Measurements from ENCODE around the gene ZNF81.
"Not testable (repeated sequence)": the region's sequence is repeated elsewhere in the genome, so short reads cannot be mapped to it uniquely, and the experiment has no call there.

Gene ZNF81

DNA sequence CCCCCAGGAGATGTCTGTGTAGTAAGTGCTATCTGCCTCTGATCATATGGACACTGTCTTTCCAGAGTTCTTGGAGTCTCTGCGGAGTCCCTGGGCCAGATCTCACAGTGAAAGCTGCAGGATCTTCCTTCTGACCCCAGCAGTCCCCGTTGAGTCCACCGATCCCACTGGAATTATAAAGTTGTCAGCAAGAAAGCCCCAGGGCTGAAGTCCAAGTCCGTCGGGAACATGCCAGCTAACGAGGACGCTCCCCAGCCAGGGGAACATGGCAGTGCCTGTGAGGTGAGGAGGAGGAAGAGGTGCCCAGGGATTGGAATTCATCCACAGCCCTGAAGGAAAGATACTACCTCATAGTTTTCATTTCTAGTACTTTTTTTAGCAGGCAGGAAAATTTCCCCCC lies 9.3 kb downstream of the ZNF81 start:
- DNase-seq = no peak

DNA sequence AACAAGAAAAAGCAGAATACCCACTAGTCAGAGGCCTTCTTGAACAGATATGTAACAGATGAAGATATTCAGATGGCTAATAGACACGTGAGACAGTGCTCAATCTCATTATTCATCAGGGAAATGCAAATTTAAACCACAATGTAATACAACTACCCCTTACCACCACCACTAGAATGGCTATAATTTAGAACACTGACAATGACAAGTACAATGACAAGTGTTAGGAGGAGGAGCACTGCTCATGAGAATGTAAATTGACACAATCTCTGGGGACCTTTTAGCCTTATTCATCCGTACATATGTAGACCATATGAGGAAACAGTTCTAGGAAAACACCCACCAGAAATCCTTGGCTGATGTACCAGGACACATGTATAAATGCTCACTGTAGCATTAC lies 13.1 kb downstream of the ZNF81 start:
- DNase-seq = no peak

DNA sequence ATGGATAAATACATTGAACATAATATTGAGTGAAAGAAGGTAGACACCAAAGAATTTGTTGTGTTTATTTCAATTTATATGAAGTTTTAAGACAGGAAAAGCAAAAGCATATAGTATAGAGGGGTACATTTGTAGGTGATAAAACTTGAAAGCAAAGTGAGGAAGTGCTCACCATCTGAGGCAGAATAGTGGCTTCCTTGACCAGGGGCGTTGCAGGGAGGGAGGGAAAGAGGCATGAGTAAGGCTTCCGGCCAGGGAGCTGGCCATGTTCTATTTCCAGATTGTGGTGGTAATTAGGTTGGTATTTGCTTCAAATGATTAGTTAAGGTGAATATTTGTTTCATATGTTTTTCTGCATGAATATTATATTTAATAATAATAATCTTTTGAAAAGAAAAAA lies 13.7 kb downstream of the ZNF81 start:
- DNase-seq = not testable (repeated sequence)

DNA sequence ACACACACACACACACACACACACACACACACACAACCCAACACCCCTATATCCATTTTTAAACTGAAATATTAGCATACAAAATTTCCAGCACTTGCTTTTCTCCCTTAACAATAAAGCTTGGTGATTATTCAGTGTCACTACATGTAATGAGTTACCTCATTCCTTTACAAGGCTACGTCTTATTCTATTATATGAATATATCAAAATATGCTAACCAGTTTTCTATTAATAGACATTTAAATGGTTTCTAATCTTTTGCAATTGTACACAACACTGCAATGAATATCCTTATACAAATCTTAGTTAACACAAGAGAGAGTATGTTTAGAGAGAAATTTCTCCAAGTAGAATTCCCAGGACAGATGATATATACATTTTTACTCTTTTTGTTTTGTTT lies 14.2 kb downstream of the ZNF81 start:
- no peak for DNase-seq

DNA sequence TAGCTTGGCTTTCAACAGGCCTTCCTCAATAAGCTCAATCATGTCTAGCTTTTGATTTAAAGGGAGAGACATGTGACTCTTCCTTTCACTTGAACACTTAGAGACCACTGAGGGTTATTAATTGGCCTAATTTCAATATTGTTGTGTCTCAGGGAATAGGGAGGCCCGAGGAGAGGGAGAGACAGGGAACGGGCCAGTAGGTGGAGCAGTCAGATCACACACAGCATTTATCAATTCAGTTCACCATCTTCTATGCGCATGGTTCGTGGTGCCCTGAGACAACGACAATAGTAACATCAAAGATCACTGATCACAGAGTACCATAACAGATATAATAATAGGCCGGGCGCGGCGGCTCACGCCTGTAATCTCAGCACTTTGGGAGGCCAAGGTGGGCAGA lies 17.8 kb downstream of the ZNF81 start:
- DNase-seq = no peak

DNA sequence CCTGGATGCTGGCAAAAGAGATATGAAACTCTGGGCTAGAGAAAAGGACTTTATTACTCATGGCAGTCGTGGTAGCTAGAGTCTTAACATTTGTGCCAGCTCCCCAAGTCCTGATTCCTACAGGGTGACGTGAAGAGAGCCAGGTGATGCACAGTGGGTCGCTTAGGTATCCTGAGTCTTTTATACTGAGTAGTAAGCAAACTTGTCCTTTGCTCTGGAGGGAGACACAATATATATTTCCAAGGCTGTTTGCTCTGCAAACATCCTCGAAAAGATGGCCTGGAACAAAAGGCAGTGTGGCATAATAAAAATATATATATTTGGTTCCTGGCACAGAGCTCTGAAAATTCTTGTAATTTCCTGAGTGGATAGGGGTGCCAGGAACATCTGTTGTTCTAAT lies 23.0 kb downstream of the ZNF81 start:
- DNase-seq = no peak

DNA sequence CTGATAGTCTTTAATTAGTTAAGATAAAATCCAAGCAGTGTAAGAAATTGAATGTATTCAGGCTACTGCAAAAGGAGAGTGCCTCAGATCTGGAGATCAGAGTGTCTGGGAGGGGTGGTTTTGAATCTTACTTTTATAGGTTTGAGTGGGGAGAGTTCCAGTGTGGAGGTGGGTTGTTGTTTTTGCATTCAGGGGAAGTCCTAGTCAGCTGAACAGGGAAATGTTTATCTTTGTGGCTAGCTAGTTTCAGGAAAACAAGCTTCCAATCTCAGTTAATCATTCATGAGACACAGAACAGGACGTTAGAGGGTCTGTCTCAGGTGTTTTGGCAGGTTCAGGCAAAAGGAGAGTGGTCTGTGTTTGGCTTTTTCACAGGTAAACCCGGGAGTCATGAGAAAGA lies 26.0 kb downstream of the ZNF81 start:
- DNase-seq = no peak

DNA sequence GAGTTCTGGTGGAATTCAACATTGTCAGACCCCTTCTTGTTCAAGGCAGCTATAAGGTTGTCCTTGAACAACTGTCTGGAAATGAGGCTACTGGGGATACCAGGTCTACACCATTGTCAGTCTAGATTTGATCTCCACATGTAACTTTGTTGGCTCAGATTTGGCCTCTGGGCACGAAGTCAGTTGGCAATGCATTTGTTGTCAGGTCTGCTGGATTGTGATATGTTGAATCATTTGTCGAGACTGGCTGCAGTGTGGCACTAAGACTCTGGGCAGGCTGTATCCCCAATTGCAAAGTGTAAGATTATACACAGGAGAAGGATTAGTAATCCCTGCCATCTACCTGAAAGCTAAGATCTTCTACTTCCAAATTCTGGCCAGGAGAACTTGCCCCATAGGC lies 26.5 kb downstream of the ZNF81 start:
- DNase-seq = no peak

DNA sequence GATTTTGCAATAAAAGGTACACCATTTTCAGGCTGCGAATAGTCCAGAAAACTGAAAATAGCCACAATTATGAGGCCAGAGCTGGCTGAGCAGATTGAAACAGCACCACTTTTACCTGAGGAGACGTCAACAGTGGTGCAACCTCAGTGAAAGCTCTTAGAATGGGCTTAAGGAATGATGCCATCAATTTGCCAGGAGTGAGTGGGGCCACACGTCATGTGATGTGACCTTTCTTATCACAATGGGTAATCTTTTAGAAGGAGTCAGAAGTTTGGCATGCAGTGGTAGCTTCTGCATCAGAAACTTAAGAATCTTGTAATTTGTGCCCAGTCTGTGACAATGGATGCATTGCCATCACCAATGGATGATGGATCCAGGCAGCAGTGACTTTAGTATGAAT lies 27.6 kb downstream of the ZNF81 start:
- DNase-seq = no peak

DNA sequence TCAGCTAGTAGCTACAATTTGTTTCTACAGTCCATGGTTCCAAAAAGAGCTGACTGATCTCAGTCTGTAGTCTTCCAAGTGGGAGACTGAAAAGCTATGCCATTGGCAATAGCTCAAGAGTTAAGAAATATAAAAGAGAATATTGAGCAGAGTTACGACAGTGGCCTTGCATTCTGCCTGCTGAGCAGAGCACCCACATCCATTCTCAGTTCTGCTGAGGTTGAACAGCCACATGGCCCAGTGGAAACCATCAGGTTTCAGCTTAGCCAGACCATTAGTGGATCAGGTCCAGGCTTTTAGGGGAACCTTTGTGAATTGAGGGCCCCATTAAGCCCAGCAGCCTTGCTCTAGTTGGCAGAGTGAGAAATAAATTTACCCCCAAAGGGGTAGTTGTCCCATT lies 28.1 kb downstream of the ZNF81 start:
- no peak for DNase-seq

DNA sequence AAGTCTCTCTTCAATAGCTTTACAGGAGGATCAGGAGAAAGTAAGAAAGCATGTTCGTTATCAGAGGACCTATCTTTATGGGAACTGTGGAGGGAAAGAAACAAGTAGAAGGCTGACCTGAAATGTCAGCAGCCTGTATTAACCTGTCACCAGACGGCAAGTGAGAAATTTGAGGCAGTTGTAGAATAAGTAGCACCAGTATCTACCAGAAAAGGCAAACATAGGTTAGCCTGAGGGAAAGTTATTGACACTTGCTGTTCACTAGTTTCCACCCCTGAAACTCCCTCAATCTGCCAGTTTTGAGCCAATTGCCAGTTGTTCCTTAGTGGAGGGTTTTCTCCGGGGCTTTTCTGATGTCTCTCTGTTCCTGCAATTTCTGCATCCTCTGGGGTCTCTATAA lies 36.4 kb downstream of the ZNF81 start:
- no peak for DNase-seq

DNA sequence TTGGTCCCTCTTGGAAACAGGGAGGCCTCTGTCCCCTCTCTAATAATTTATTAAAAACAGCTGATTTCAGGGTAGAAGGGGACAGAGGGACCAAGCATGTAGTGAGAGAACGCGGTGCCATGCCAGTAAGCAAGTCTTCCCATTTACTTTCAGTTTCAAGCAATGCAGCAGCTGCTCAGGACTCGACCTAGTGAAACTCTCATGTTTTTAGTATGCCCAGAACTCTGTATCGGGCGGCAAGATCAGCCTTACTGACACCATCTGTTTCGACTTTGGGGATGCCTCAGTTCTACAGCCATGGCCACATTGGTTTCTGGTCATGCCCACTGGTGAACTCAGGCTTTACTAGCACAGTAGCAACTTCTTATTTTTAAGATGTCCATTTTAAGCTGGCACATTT lies 40.6 kb downstream of the ZNF81 start:
- no peak for DNase-seq

DNA sequence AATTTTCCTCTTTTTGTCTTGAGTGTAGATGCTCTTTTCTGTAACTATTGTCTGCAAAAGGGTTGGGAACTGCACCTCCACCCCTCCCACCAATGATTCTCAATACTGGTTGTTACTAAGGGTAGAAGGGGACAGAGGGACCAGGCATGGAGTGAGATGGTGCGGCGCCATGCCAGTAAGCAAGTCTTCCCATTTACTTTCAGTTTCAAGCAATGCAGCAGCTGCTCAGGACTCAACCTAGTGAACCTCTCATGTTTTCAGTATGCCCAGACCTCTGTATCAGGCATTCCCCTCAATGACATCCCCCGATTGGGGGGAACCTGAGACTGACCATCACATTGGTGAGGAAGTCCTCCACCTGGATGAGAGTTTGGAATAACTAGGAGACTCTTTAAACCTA lies 41.5 kb downstream of the ZNF81 start:
- DNase-seq = no peak

DNA sequence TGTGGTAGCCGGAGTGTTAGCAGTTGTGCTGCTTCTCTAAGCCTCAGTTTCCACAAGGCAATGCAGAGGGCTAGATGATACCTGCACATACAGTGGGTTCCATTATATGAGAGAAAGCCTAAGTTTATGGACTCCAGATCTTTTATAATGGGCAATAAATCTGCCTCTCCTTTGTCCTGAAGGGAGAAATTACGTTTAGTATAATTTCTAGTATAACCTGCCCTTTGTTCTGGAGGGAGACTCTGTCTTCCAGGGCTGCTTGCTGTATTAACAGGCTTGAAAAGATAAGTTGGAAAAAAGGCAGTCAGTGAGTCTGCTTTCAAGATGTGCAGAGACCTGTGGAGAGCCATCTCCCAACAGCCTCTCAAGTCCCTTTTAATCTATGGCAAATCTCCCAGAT lies 42.8 kb downstream of the ZNF81 start:
- no peak for DNase-seq

DNA sequence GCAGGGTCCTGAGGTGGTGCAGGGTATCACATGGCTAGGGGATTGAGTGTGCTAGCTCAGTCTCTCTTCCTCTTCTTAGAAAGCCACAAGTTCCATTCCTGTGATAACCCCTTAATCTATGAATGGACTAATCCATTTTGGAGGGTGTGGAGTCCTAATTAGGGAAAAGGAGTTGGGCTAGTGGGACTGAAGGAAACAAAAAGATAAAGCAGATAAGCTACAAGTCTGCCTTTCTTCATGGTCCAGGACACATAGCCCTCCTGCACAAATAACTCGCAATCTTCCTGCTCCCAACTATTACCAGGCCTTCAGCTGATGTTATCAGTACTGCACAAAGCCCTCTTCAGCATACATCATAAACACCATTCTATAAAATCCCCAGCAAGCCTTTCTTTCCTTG lies 44.2 kb downstream of the ZNF81 start:
- DNase-seq = no peak

DNA sequence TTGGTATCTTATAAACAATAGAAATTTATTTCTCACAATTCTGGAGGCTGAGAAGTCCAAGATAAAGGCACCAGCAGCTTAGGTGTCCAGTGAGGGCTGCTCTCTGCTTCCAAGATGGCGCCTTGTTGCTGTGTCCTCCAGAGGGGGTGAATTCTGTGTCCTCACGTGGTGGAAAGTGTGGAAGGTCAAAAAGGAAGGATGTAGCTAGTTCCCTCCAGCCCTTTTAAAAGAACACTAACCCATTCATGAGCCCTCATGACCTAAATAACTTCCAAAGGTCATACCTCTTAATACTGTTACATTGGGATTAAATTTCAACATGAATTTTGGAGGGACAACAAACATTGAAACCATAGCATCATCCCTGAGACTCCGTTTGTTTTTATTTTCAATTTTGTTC lies 48.8 kb downstream of the ZNF81 start:
- DNase-seq = no peak

DNA sequence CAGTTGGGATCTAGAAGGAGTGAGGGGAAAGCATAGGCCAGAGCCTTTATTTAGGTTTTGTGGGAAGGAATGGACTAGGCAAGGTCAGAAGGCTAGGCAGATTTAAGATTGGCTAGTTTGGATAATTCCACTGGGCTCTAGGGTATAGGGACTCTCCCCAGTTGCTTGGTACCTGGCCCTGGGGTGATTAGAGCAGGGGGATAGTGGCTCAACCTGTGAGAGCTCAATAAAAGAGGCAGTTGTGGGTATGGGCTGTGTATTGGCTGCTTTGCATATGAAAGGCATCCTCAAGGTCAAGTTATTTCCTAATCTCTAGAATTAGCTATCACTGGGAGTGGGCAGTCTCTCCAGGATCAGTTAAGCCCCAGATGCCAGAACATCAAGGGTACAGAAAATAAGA lies 61.3 kb downstream of the ZNF81 start:
- no peak for DNase-seq

DNA sequence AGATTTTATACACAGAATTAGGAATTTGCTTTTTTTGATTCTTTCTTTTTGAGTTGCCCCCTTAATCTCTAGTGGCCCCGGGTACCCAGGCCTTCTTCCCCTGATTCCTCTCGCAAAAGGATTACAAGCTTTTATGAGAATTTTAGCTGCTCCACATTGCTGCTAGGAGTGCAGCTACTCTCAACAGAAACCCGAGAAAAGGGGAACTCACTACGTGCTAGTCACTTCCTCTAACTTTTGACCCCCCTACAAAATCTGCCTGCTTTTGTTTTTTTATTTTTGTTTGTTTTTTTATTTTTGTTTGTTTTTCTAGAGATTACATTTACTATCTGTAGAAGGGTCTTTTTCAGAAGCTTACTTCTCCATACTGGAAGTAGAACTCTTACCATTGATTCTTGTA lies 64.1 kb downstream of the ZNF81 start:
- DNase-seq = no peak

DNA sequence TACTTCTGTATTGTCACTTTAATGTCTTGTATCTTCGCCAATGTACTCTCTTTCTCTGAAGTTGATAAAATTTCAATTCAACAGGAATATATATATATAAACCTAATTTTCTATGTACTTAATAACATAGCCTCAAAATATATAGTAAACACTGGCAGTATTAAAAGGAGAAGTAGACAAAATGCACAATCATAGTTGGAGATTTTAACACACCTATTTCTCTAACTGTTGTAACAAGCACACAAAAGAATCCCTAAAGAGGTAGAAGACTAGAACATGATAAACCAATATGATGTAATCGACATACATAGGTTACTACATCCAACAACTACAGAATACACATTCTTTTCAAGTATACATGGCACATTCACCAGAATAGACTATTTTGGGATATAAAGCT lies 65.5 kb downstream of the ZNF81 start:
- DNase-seq = no peak

DNA sequence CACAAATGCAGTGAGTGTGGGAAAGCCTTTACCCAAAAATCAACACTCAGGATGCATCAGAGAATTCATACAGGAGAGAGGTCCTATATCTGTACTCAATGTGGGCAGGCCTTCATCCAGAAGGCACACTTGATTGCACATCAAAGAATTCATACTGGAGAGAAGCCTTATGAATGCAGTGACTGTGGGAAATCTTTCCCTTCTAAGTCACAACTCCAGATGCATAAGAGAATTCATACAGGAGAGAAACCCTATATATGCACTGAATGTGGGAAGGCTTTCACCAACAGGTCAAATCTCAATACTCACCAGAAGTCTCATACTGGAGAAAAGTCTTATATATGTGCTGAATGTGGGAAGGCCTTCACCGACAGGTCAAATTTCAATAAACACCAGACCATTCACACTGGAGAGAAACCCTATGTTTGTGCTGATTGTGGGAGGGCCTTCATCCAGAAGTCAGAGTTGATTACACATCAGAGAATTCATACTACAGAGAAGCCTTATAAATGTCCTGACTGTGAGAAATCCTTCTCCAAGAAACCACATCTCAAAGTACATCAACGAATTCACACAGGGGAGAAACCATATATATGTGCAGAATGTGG lies 79.3 kb downstream of the ZNF81 start:
- DNase-seq = no peak

DNA sequence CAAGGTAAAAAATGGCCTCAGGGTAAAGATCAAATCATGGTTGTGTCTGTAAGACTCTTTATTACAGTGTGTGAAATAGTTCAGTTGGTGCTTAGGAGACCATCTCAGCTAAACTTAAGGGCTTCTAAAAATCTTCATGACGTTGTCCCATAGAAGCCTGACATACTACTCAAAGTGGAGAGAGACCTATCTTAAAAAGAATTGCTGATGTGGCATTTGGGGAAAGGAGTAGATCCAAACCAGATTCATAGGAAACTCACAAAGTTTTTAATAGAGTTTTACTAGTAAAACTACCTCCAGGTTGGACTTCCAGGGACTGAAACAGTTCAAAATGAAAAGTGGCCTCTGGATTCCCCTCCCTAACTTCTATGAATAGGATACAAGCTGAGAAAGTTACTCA lies 81.6 kb downstream of the ZNF81 start:
- DNase-seq = no peak

DNA sequence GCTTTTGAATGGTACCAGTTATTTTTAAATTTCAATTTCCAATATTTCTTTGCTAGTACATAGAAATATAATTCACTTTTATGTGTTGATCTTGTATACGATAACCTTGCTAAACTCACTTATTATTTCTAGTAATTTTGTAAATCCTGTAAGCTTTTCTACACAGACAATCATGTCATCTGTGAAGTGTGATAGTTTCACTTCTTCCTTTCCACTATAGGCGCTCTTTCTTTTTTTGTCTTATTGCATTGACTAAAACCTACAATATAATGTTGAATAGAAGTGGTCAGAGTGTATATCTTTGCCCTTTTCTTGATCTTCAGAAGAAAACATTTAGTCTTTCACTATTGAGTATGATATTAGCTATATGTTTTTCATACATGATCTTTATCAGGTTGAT lies 90.5 kb downstream of the ZNF81 start:
- DNase-seq = no peak

DNA sequence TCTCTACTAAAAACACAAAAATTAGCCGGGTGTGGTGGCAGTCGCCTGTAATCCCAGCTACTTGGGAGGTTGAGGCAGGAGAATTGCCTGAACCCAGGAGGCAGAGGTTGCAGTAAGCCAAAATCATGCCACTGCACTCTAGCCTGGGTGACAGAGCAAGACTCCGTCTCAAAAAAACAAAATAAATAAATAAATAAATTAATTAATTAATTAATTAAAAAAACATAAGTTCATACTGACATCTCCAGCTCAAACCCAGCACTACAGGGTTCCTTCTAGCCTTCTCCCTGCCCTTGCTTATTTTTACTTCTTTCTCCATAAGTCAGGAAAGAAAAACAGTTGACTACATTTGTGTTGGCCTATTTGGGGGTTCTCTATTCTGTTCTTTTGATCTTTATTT lies 95.3 kb downstream of the ZNF81 start:
- DNase-seq = not testable (repeated sequence)

DNA sequence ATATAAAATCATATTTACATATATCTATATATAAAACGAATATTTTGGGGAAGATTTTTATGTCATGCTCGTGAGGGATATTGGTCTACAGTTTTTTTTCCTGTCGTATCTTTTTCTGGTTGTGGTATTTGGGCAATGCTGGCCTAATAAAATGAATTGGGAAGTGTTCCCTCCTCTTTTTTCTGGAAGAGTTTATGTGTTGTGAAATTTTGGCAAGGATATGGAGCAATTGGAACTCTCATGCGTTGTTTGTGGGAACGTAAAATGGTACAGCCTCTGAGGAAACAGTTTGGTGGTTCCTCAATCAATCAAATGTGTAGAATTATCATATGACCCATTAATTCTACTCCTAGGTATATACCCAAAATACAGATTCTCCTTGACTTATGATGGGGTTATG lies 97.2 kb downstream of the ZNF81 start:
- DNase-seq = no peak

DNA sequence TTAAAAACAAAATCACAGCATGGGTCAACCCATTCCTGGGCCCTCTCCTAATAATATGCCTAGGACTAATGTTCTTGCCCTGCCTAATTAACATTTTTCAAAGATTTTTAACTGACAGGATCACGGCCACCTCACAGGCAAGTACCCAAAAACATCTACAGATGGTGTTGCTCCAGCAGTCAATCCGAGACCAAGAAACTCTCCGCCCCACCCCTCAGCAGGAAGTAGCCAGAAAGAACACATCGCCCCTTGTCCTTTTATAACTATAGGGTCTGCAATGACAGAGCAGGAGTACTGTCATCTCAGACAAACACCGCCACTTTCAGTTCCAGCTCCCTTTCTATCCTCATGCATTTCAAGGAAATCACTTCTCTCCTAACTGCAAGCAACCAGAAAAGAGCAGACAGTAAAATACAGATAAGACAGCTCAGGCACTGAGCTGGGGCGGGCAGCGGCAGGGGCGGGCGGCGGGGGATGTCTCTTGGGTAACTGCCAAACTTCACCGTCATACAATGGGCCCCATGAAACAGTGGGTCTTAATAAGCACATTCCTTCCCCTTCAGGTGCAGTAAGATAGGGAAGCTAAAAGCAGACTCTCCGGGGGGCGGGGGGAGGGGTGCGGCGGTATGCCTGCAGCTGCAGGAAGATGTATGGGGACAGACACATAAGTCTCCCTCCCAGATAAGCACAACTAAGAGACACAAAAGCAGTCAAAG lies 99.7 kb downstream of the ZNF81 start:
- DNase-seq = no peak
